ENCODE measurements around the gene GPR157. TPM values are rescaled to one million over a fixed set of nuclear protein-coding genes. Genes with fewer than 3 reads are reported as not detected.

The GPR157 gene
- total and polyA plus RNA-seq, 4 donors: 3.7 to 29.3 (median 7.3) TPM

GRCh38 chr1:9143250-9143649, 14.3 kb upstream of the GPR157 start:
- TF ChIP-seq, protein P1, sequence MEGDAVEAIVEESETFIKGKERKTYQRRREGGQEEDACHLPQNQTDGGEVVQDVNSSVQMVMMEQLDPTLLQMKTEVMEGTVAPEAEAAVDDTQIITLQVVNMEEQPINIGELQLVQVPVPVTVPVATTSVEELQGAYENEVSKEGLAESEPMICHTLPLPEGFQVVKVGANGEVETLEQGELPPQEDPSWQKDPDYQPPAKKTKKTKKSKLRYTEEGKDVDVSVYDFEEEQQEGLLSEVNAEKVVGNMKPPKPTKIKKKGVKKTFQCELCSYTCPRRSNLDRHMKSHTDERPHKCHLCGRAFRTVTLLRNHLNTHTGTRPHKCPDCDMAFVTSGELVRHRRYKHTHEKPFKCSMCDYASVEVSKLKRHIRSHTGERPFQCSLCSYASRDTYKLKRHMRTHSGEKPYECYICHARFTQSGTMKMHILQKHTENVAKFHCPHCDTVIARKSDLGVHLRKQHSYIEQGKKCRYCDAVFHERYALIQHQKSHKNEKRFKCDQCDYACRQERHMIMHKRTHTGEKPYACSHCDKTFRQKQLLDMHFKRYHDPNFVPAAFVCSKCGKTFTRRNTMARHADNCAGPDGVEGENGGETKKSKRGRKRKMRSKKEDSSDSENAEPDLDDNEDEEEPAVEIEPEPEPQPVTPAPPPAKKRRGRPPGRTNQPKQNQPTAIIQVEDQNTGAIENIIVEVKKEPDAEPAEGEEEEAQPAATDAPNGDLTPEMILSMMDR (IDR thresholded peaks at IDR 0.05; ENCODE audit: control extremely low read depth, extremely low read depth): no peak
- peak; percentile 27 for ATAC-seq (ENCODE audit: insufficient read depth, low FRiP score)
- Histone ChIP-seq H3K36me3 (ENCODE audit: control insufficient read depth in 4 of 4, insufficient read depth in 4 of 4, low read length in 4 of 4) (no peaks in the 10 kb centered on the region), H3K9ac (ENCODE audit: insufficient read depth in 1 of 2, low read length in 2 of 2) (no peak overlapping the region), H3K4me3 (no peak overlapping the region), H3K27me3 (ENCODE audit: control insufficient read depth in 3 of 3, insufficient read depth in 3 of 3, low read length in 2 of 3) (no peaks in the 10 kb centered on the region), H3K9me3 (ENCODE audit: control insufficient read depth in 4 of 4, insufficient read depth in 3 of 4, low read length in 3 of 4) (no peaks in the 10 kb centered on the region), H3K4me1 (ENCODE audit: control insufficient read depth in 5 of 5, insufficient read depth in 5 of 5, low read length in 5 of 5) (peaks cover 0 to 23% (median 4%) of the 10 kb centered on the region in 5 donors), H3K27ac (ENCODE audit: low read depth in 1 of 2, low read length in 1 of 2) (no peak overlapping the region)
- WGBS, 2 donors: 50 to 62% methylated on average over 7 of the region's 7 CpGs
- DNase-seq: peak; percentile 55 to 78 (median 64)

DNA sequence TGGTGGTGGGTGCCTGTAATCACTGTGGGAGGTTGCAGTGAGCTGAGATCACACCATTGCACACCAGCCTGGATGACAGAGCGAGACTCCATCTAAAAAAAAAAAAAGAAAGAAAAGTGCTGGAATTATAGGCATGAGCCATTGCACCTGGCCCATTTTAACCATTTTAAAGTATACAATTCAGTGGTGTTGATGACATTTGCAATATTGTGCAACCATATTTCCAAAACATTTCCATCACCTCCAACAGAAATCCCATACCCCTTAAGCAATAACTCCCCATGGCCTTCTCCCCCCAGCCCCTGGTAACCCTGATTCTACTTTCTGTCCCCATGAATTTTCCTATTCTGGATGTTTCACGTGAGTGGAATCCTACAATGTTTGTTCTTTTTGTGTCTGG, 11.0 kb upstream of the GPR157 start:
- peaks cover 0 to 29% (median 5%) of the 10 kb centered on the region in 5 donors for H3K4me1 ChIP-seq (ENCODE audit: control insufficient read depth in 5 of 5, insufficient read depth in 5 of 5, low read length in 5 of 5)
- no peaks in the 10 kb centered on the region for H3K36me3 ChIP-seq (ENCODE audit: control insufficient read depth in 4 of 4, insufficient read depth in 4 of 4, low read length in 4 of 4)
- WGBS, 2 donors: 81 to 97% methylated on average over 2 of the region's 2 CpGs
- TF ChIP-seq, protein P1 (IDR thresholded peaks at IDR 0.05; ENCODE audit: control extremely low read depth, extremely low read depth): no peak
- no peak overlapping the region for H3K4me3 ChIP-seq
- no peak overlapping the region for H3K9ac ChIP-seq (ENCODE audit: insufficient read depth in 1 of 2, low read length in 2 of 2)
- ATAC-seq (ENCODE audit: insufficient read depth, low FRiP score) (no peak), DNase-seq (peak in 2 of 3 donors; percentile 78 to 85)
- H3K27ac ChIP-seq (ENCODE audit: low read depth in 1 of 2, low read length in 1 of 2): no peak overlapping the region
- H3K9me3 ChIP-seq (ENCODE audit: control insufficient read depth in 4 of 4, insufficient read depth in 3 of 4, low read length in 3 of 4): no peaks in the 10 kb centered on the region
- H3K27me3 ChIP-seq (ENCODE audit: control insufficient read depth in 3 of 3, insufficient read depth in 3 of 3, low read length in 2 of 3): no peaks in the 10 kb centered on the region

- no peaks in the 10 kb centered on the region for H3K27me3 ChIP-seq (ENCODE audit: control insufficient read depth in 3 of 3, insufficient read depth in 3 of 3, low read length in 2 of 3)
- no peaks in the 10 kb centered on the region for H3K9me3 ChIP-seq (ENCODE audit: control insufficient read depth in 4 of 4, insufficient read depth in 3 of 4, low read length in 3 of 4)
- no peaks in the 10 kb centered on the region for H3K36me3 ChIP-seq (ENCODE audit: control insufficient read depth in 4 of 4, insufficient read depth in 4 of 4, low read length in 4 of 4)
- ATAC-seq (ENCODE audit: insufficient read depth, low FRiP score): no peak
- TF ChIP-seq, protein P1 (IDR thresholded peaks at IDR 0.05; ENCODE audit: control extremely low read depth, extremely low read depth): no peak
- no peak for DNase-seq
- H3K27ac ChIP-seq (ENCODE audit: low read depth in 1 of 2, low read length in 1 of 2): no peak overlapping the region
- H3K4me1 ChIP-seq (ENCODE audit: control insufficient read depth in 5 of 5, insufficient read depth in 5 of 5, low read length in 5 of 5): peaks cover 0 to 28% (median 6%) of the 10 kb centered on the region in 5 donors
- WGBS, 2 donors: 81 to 93% methylated on average over 8 of the region's 8 CpGs
- no peak overlapping the region for H3K9ac ChIP-seq (ENCODE audit: insufficient read depth in 1 of 2, low read length in 2 of 2)
- H3K4me3 ChIP-seq: no peak overlapping the region
These were observed 8.0 kb upstream of the GPR157 start for GRCh38 chr1:9136932-9137331.
